SU-DHL-6 (cell line): ENCODE measurements around the gene RGMA.

Source experiments
- EZH2phosphoT487 ChIP-seq: fragments of 200-600 bp; sonication (generic), shearing (Covaris generic); conservative IDR thresholded peaks from 2 replicates; pipeline ENCODE4 v1.6.1; 2018; ENCODE audit warnings: mild to moderate bottlenecking, antibody characterized with exemption, low read length, moderate library complexity, mixed read lengths
- TF ChIP-seq, protein P1 (sequence below): fragments of 200-600 bp; sonication (generic); IDR thresholded peaks from one replicate; pipeline ENCODE4 v1.5.1; 2017; ENCODE audit warnings: antibody characterized with exemption, mild to moderate bottlenecking, low read length, moderate library complexity; ENCODE audit not compliant: insufficient read depth, poor library complexity, severe bottlenecking

DNA sequence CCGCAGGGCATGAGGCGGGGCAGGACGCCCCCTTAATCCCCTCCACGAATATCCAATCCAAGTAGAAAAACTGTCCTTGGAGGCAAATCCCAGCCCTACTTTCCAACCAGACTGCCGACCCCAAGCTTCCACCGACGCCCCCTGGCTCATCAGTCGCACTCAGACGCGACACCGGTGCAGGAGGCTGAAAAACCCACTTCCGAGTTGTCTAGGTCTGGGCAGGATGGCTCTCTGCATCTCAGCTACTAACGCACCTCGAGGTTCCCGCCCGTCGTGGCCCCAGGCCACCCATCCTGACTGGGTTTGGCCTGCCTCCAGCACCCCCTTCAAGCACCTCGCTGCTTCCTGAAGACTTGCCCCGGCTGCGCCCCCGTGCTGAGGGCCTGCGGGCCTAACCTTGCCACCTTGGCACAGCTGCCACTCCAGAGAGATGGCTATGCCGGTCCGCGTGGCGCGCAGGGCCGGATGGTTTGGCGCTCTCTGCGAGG is 15.5 kb downstream of the RGMA start:
- TF ChIP-seq, protein P1, sequence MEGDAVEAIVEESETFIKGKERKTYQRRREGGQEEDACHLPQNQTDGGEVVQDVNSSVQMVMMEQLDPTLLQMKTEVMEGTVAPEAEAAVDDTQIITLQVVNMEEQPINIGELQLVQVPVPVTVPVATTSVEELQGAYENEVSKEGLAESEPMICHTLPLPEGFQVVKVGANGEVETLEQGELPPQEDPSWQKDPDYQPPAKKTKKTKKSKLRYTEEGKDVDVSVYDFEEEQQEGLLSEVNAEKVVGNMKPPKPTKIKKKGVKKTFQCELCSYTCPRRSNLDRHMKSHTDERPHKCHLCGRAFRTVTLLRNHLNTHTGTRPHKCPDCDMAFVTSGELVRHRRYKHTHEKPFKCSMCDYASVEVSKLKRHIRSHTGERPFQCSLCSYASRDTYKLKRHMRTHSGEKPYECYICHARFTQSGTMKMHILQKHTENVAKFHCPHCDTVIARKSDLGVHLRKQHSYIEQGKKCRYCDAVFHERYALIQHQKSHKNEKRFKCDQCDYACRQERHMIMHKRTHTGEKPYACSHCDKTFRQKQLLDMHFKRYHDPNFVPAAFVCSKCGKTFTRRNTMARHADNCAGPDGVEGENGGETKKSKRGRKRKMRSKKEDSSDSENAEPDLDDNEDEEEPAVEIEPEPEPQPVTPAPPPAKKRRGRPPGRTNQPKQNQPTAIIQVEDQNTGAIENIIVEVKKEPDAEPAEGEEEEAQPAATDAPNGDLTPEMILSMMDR, result no peak
- TF ChIP-seq EZH2phosphoT487, result no peak
